HG03432 (cell line): ENCODE measurements around the gene HNRNPA3.
"Not testable (repeated sequence)": the region's sequence is repeated elsewhere in the genome, so short reads cannot be mapped to it uniquely, and the experiment has no call there.

Experiments
- ATAC-seq: cut with Tn5 transposase; IDR thresholded peaks from one replicate; pipeline ENCODE4 v1.9.1; 2021; ENCODE audit warnings: mild to moderate bottlenecking, moderate library complexity; ENCODE audit not compliant: unreplicated experiment

HNRNPA3 gene

DNA sequence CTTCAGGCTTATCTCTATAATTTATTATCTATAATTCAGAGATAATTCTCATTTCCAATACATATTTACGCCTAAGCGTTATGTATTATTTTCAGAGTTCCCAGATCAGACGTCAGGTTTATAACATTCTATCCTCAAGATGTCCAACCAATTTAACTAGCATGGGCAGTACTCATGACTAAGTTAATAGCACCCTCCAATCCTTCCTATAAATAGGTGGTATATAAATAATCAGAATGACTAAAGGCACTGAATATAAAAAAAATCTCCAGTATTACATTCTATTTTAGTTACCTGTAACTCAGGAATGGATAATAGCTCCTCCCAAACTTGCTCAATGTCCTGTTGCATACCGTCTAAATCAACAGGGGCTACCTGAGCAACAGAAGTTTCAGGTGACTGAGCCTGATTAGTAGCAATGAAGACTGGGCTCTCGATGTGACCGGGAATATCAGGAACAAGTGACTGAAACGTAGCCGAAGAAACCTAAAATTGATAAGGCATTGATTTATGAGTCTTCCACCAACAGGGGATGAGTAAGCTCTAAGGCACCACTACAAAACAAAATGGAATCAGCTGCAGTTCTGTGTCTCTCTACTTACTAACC is 19.6 kb downstream of the HNRNPA3 start:
- no peak for ATAC-seq

GRCh38 chr2:177234267-177234666 is 21.7 kb downstream of the HNRNPA3 start:
- ATAC-seq: no peak

GRCh38 chr2:177235855-177236437 is 23.4 kb downstream of the HNRNPA3 start:
- ATAC-seq: no peak

DNA sequence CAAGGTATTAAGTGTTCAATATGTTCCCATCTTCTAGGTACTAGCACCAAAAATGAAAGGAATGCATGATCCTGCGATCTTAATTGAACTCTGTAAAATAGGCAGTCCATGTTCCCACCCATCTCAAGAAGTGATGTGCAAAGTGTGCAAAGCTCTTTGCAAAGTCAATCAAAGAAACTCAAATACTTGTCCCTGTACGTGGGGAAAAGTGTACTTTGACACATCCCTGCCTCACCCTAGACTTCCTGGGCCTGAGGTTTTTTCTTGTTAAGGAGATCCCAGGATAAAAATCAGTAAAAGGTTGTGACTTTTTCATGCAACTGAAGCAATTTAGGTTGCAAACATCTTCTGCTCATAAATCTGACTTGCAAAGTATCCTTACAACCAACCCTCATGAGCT is 25.3 kb downstream of the HNRNPA3 start:
- ATAC-seq: no peak

GRCh38 chr2:177239053-177239452 is 26.5 kb downstream of the HNRNPA3 start:
- no peak for ATAC-seq

- ATAC-seq: peak; percentile 84
Measured at GRCh38 chr2:177239932-177240630, 27.5 kb downstream of the HNRNPA3 start.

GRCh38 chr2:177241711-177242120 is 29.1 kb downstream of the HNRNPA3 start:
- ATAC-seq: no peak

DNA sequence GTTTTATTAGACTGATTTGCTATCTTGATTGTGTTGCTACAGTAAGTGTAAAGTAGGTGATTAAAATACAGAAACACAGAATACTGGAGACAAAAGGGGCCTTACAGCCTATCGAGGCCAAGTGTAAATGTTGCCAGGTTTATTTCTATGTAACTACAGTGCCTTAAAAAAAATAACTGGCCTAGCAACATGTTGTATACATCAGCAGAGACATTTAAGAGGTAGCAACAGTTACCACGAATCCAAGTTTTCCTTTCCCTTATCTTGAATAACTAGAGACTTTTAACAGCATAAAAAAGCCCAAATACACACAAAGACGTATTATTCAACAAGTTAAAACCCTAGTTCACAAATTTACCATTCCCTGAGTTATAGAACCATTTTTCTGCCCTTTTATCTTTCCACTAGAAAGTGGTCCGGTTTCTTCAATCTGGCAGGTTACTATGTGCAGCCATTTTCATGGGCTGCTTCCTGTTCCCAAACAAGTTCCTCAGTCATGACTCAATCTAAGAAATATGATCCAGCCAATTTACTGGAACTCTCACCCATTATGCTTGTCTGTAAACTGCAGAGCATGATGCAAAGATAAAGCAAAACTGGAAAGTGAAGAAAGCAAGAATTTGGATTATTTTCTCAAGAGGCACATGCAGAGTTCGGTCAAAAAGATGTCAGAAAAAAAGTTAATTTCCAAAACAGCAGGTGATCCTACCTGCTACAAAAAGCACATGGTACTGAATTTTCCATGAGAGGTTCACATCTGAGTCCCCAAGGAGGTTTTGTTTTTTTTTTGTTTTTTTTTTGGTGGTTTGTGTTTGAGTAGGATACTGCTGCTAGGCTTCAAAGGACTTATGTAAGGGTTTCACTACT is 29.8 kb downstream of the HNRNPA3 start:
- ATAC-seq: no peak

DNA sequence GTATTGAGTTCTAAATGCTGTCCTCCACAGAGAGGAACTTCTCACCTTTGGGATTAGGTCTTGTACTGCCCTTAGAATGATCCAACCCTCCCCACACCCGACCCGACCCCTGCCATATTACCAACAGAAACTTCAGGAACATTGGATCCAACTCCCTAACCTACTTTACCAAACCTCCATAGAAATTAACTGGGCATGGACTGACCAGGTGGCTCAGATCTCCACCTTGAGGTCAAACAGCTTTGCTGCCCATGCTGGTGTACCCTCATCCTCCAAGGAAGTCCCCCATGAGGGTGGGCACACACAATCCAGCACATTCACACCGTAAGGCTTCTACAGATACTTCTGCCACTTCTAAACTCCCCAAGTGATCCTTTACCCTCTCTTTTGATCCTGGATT is 30.5 kb downstream of the HNRNPA3 start:
- ATAC-seq: no peak

- ATAC-seq: no peak
Measured at GRCh38 chr2:177243476-177243875, 30.9 kb downstream of the HNRNPA3 start.

DNA sequence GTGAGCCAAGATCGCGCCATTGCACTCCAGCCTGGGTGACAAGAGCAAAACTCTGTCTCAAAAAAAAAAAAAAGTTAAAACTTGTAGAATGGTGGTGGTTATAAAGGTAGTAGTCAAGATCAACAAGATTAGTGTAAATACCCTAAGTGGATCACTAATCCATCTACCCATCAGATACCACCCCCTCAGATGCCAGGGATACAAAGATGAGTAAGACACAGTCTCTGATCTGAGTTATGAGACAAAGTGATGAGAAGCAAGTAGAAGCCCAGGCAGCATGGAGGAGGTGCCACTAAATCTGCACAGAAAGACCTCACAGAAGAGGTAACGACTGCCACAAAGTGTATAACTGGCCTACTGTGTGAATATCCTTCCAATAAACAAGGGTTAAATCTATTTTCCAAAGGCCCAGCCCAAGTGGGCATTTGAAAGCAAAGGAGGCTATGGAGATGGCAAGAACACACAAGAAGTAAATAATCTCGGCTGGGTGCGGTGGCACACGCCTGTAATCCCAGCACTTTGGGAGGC is 31.7 kb downstream of the HNRNPA3 start:
- ATAC-seq: no peak

DNA sequence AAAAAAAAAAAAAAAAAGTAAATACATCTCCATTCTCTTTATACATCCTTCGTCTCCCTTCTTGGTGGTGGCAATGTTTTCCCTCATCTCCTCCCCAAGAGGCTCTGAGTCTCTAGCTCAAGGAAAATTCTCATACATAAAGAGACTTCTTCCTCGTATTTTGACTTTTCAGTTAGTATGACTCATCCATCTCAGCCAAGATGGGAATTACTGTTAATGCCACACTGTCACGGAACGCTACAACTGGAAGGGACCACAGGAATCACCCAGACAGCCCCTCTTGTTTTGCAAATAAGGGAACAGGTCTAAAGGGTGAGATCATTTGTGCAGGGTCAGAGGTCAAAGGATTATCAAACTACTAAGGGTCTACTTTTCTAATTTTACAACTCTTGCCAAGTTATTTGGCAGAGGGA is 32.4 kb downstream of the HNRNPA3 start:
- no peak for ATAC-seq

DNA sequence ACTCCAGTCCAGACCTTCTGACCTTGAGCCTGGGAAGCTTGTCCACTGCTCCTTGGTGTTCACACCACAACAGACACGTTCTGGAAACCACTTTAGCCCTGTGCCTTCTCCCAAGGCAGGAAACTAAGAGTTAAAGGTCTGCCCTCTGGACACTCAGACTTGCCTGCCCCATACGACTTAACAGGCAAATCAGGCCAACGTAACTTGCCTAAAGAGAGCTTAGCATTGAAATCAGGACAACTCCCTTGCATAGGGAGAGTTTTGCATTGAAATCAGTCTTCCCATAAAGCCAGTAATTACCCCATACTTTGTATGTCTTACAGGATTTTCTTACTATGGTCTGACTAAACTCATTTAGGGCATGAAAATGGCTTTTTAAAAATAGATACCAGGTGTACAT is 33.4 kb downstream of the HNRNPA3 start:
- no peak for ATAC-seq

- not testable (repeated sequence) for ATAC-seq
Measured at GRCh38 chr2:177246523-177247030, 34.0 kb downstream of the HNRNPA3 start.

GRCh38 chr2:177247693-177248262 is 35.2 kb downstream of the HNRNPA3 start:
- ATAC-seq: no peak

DNA sequence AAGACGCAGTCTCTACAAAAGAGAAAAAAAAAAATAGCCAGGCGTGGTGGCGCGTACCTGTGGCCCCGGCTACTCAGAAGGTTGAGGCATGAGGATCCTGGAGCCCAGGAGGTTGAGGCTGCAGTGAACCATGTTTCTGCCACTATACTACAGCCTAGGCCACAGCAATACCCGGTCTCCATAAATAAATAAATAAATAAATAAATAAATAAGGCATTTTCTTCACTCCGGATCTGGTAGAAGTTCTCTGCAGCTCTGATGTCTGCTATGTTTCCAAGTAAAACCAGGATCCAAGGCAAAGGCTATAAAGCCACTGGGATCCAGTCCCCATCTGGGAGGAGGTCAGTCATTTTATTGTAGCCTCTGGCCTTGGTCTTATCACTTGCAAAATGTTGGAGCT is 36.4 kb downstream of the HNRNPA3 start:
- ATAC-seq: no peak

GRCh38 chr2:177250461-177250860 is 37.9 kb downstream of the HNRNPA3 start:
- no peak for ATAC-seq

DNA sequence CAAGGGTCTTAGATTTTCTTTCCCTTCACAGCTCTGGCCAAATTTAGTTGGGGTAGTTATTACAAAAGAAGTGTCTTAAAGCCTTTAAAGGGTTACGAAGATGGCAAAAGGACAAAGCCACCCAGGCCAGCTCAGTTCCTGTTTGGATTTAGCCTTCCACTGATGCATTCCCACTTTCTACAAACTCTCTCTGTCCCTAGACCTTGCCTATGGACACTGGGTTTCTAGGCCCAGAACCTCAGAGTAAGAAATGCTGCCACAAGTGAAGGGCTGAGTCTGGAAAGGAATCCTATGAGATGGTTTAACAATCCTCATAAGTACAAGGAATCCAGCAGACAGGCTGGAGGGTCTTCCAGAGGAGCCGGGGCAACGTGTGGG is 38.6 kb downstream of the HNRNPA3 start:
- no peak for ATAC-seq

DNA sequence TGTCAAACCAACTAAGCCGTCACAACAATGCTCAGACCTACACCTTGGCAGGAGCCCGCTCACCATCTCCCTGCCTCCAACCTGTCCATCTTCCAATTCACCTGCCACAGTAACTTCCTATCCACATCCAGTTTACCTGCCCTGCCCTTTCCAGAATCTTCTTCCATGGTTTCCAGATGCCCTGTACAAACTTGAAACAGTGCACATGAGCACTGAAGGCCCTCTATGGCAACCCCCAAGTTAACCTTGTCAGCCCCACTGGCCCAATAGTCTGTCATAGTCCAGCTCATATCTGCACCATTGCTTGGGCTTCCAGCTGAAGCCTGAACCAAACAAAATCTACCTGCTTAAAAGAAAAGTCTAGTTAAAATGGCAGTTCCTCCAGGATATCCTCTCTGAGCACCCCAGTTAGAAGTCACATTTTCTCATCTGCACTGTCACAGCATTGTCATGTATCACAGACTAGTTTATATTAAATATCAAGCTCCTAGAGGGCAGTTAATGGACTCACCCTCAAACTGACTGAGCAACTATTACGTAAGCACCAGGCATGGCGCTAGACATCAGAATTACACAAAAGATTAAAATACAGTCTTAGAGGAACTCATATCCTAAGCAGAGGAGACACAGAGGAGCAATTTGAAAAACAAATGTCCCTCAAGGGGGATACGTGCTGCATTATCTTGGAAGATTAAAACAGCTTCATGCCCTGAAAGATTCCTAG is 40.4 kb downstream of the HNRNPA3 start:
- no peak for ATAC-seq

- no peak for ATAC-seq
Measured at GRCh38 chr2:177253704-177254103, 41.1 kb downstream of the HNRNPA3 start.
